ENCODE data around the gene MORN1.
"Not testable (repeated sequence)": the region's sequence is repeated elsewhere in the genome, so short reads cannot be mapped to it uniquely, and the experiment has no call there.

The MORN1 gene

GRCh38 chr1:2334883-2335534 is 56.3 kb downstream of the MORN1 start:
- no peak for DNase-seq

- no peak for DNase-seq
These were observed 57.0 kb downstream of the MORN1 start for GRCh38 chr1:2334366-2334765.

GRCh38 chr1:2331580-2331979 is 59.8 kb downstream of the MORN1 start:
- not testable (repeated sequence) for DNase-seq

GRCh38 chr1:2331200-2331544 is 60.2 kb downstream of the MORN1 start:
- DNase-seq = no peak

- no peak for DNase-seq
These were observed 60.7 kb downstream of the MORN1 start for GRCh38 chr1:2330519-2331199.

GRCh38 chr1:2330035-2330434 is 61.3 kb downstream of the MORN1 start:
- no peak for DNase-seq

GRCh38 chr1:2328676-2329455 is 62.5 kb downstream of the MORN1 start:
- DNase-seq = no peak

- DNase-seq = no peak
These were observed 63.5 kb downstream of the MORN1 start for GRCh38 chr1:2327841-2328240.

- not testable (repeated sequence) for DNase-seq
These were observed 64.2 kb downstream of the MORN1 start for GRCh38 chr1:2327162-2327561.

- no peak for DNase-seq
These were observed 64.8 kb downstream of the MORN1 start for GRCh38 chr1:2326524-2326923.

- no peak for DNase-seq
These were observed 66.6 kb downstream of the MORN1 start for GRCh38 chr1:2324553-2325366.

- no peak for DNase-seq
These were observed 67.8 kb downstream of the MORN1 start for GRCh38 chr1:2323451-2323974.

GRCh38 chr1:2322581-2323211 is 68.7 kb downstream of the MORN1 start:
- no peak for DNase-seq

GRCh38 chr1:2322065-2322571 is 69.2 kb downstream of the MORN1 start:
- DNase-seq = no peak

GRCh38 chr1:2320760-2321667 is 70.3 kb downstream of the MORN1 start:
- no peak for DNase-seq

- DNase-seq = no peak
These were observed 71.3 kb downstream of the MORN1 start for GRCh38 chr1:2320006-2320405.

GRCh38 chr1:2319291-2319690 is 72.1 kb downstream of the MORN1 start:
- no peak for DNase-seq

GRCh38 chr1:2318314-2319278 is 72.8 kb downstream of the MORN1 start:
- no peak for DNase-seq

- no peak for DNase-seq
These were observed 73.9 kb downstream of the MORN1 start for GRCh38 chr1:2317230-2318065.

Measured in DMS153 (cell line).